Progenitor cell of endocrine pancreas (in vitro differentiated cells): ENCODE results near the gene INSC. TPM values are rescaled to one million over a fixed set of nuclear protein-coding genes. Genes with fewer than 3 reads are reported as not detected.

Experiments used
- DNase-seq: peaks from one replicate; pipeline ENCODE4 v3.0.0; 2021; ENCODE audit warnings: low spot score; ENCODE audit not compliant: unreplicated experiment
- H3K27ac Mint-ChIP-seq: 2 replicates; pipeline ENCODE4 v1.8.0; 2021; ENCODE audit warnings: mild to moderate bottlenecking, moderate library complexity, mixed read lengths
- H3K27me3 Mint-ChIP-seq: 2 replicates; pipeline ENCODE4 v1.8.0; 2021; ENCODE audit warnings: mixed read lengths
- H3K36me3 Mint-ChIP-seq: 2 replicates; pipeline ENCODE4 v1.8.0; 2022; ENCODE audit warnings: mixed read lengths; ENCODE audit not compliant: insufficient read depth
- H3K4me1 Mint-ChIP-seq: 2 replicates; pipeline ENCODE4 v1.8.0; 2021; ENCODE audit warnings: low read depth, mixed read lengths
- H3K4me3 Mint-ChIP-seq: 2 replicates; pipeline ENCODE4 v1.8.0; 2021; ENCODE audit warnings: low read depth, mild to moderate bottlenecking, moderate library complexity, mixed read lengths
- H3K9me3 Mint-ChIP-seq: 2 replicates; pipeline ENCODE4 v1.8.0; 2021; ENCODE audit warnings: low read depth, mixed read lengths
- CTCF ChIP-seq: fragments of 200-600 bp; sonication (generic); IDR thresholded peaks from one replicate; pipeline ENCODE4 v1.5.0; 2021; ENCODE audit warnings: antibody characterized with exemption, mild to moderate bottlenecking; ENCODE audit not compliant: unreplicated experiment
- total RNA-seq: library from RNA; stranded (reverse); gene quantifications from 2 replicates; pipeline ENCODE4 v1.2.1, GENCODE V29; 2021

INSC gene
- total RNA-seq, 1 donor from 2014 or later, result not detected

GRCh38 chr11:15268598-15268997 is 153.9 kb downstream of the INSC start:
- Mint-ChIP-seq H3K27ac (no peak overlapping the region), H3K4me1 (no peaks in the 10 kb centered on the region), H3K9me3 (peaks cover 25% of the 10 kb centered on the region), H3K27me3 (no peaks in the 10 kb centered on the region), H3K4me3 (no peak overlapping the region), H3K36me3 (peaks cover 1% of the 10 kb centered on the region)
- no peak for TF ChIP-seq CTCF
- DNase-seq, result no peak

GRCh38 chr11:15275141-15275540 is 160.4 kb downstream of the INSC start:
- no peaks in the 10 kb centered on the region for H3K9me3 Mint-ChIP-seq
- H3K27me3 Mint-ChIP-seq, result peaks cover 15% of the 10 kb centered on the region
- H3K4me1 Mint-ChIP-seq, result no peaks in the 10 kb centered on the region
- H3K36me3 Mint-ChIP-seq, result no peaks in the 10 kb centered on the region
- no peak overlapping the region for H3K27ac Mint-ChIP-seq
- no peak for DNase-seq
- TF ChIP-seq CTCF, result no peak
- H3K4me3 Mint-ChIP-seq, result no peak overlapping the region

DNA sequence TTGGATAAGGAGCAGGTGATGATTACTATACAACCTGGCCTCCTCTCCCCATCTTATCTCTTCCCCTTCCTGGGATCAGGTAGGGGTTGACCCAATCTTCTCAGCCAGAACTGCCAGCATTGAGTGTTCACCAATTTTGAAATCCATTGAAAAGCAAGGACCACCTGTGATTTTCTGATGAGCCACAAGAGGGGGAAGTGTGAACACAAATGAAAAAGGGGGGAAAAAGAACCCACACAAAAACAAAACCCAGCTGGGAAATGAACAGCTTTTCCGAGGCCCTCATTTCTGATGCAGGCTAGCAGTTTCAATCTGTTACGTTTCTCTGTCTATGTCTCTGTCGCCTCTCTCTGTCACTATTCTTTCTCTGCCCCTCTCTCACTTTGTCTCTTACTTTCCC is 161.9 kb downstream of the INSC start:
- no peak overlapping the region for H3K27ac Mint-ChIP-seq
- H3K27me3 Mint-ChIP-seq, result peaks cover 19% of the 10 kb centered on the region
- no peak overlapping the region for H3K4me3 Mint-ChIP-seq
- H3K36me3 Mint-ChIP-seq, result no peaks in the 10 kb centered on the region
- no peaks in the 10 kb centered on the region for H3K9me3 Mint-ChIP-seq
- H3K4me1 Mint-ChIP-seq, result no peaks in the 10 kb centered on the region
- TF ChIP-seq CTCF, result peak; percentile 69
- DNase-seq, result no peak

DNA sequence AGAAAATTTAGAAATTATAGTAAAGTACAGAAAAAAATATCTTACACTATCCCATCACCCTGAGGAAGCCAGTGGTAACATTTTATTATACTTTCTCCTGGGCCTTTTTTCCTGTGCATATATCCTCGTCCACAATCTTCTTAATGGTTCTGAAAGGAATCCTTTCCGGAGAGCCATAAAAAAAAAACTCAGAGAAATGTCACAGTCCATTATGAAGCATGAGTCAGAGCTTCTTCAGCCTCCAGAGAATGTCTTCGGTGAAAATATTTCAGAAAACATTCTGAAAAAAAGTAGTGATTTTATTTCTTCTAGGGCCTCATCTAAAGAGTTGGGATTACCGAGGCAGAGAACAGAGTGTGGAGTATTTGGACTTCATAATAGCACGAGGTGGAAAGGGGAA is 163.4 kb downstream of the INSC start:
- no peaks in the 10 kb centered on the region for H3K4me1 Mint-ChIP-seq

GRCh38 chr11:15280393-15280792 is 165.7 kb downstream of the INSC start:
- DNase-seq, result no peak
- Mint-ChIP-seq H3K4me3 (no peak overlapping the region), H3K9me3 (no peaks in the 10 kb centered on the region), H3K27me3 (peaks cover 27% of the 10 kb centered on the region), H3K4me1 (no peaks in the 10 kb centered on the region), H3K36me3 (no peaks in the 10 kb centered on the region), H3K27ac (no peak overlapping the region)
- TF ChIP-seq CTCF, result no peak

More for the DNA sequence above, 163.4 kb downstream of the INSC start:
- H3K27ac Mint-ChIP-seq, result no peak overlapping the region
- peaks cover 27% of the 10 kb centered on the region for H3K27me3 Mint-ChIP-seq
- H3K9me3 Mint-ChIP-seq, result no peaks in the 10 kb centered on the region
- no peak overlapping the region for H3K4me3 Mint-ChIP-seq
- no peaks in the 10 kb centered on the region for H3K36me3 Mint-ChIP-seq
- TF ChIP-seq CTCF, result no peak
- DNase-seq, result no peak
